GM10248 (cell line): ENCODE data around the gene SESTD1.

Source experiments
- CTCF ChIA-PET: fragments of 300-600 bp; sonication (Branson Sonifier 250); formaldehyde crosslinking; extraction: SDS; loops from one replicate; lab custom pipeline; 2021; ENCODE audit warnings: antibody characterized with exemption; lab: Yijun Ruan, JAX
- POLR2A ChIA-PET: fragments of 350-650 bp; sonication (Branson Sonifier 250); formaldehyde crosslinking; extraction: SDS; loops from one replicate; lab custom pipeline; 2020; ENCODE audit warnings: antibody characterized with exemption; lab: Yijun Ruan, JAX
- DNase-seq: peaks from one replicate; pipeline ENCODE4 v3.0.0; 2012; ENCODE audit errors: extremely low spot score
- CTCF ChIP-seq: IDR thresholded peaks from 2 replicates; pipeline ENCODE4 v1.5.1; 2012; ENCODE audit warnings: mild to moderate bottlenecking, low read depth; ENCODE audit errors: extremely low read depth, missing control alignments, control extremely low read depth

Gene SESTD1

DNA sequence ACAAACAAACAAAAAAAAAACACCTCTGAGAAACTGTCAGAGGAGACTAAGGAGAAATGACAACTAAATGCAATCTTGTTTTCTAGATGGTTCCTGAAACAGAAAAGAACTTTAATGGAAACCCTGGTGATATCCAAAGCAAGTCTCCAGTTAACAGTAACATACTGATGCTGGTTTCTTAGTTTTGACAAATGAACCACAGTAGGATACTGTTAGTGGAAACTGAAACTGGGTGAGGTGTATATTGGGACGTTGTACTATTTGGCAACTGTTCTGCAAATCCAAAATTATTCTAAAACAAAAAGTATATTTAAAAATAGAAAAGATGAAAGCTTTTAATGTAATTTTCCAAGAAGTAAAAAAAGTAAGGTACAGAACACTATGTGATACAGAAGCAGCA lies 11.4 kb downstream of the SESTD1 start:
- no peak for DNase-seq
- CTCF ChIA-PET: interaction anchor here (1.3 to 2.4 kb wide), 4 partner anchors 10 to 35 kb away, joined by 3 to 11 read pairs (median 4); no protein-coding TSS in a partner anchor
- POLR2A ChIA-PET: no interaction called here
- no peak for TF ChIP-seq CTCF

GRCh38 chr2:179252423-179252822 lies 12.2 kb downstream of the SESTD1 start:
- CTCF ChIA-PET: interaction anchor here (1.1 to 1.3 kb wide), 2 partner anchors 13 to 15 kb away, joined by 3 to 4 read pairs; no protein-coding TSS in a partner anchor
- no peak for DNase-seq
- POLR2A ChIA-PET: no interaction called here
- no peak for TF ChIP-seq CTCF

GRCh38 chr2:179251870-179252269 lies 12.8 kb downstream of the SESTD1 start:
- no peak for DNase-seq
- TF ChIP-seq CTCF: no peak
- ChIA-PET POLR2A (no interaction called here), CTCF (interaction anchor here (1.1 to 1.3 kb wide), 2 partner anchors 14 to 15 kb away, joined by 3 to 4 read pairs; no protein-coding TSS in a partner anchor)

GRCh38 chr2:179250848-179251504 lies 13.7 kb downstream of the SESTD1 start:
- no peak for TF ChIP-seq CTCF
- DNase-seq: no peak
- ChIA-PET CTCF (interaction anchor here (1.0 kb wide), 1 partner anchor 32 kb away, joined by 3 read pairs; no protein-coding TSS in a partner anchor), POLR2A (no interaction called here)

GRCh38 chr2:179250095-179250494 lies 14.5 kb downstream of the SESTD1 start:
- CTCF ChIA-PET: interaction anchor here (0.9 to 1.0 kb wide), 2 partner anchors 11 to 31 kb away, joined by 3 to 4 read pairs; no protein-coding TSS in a partner anchor
- no peak for TF ChIP-seq CTCF

DNA sequence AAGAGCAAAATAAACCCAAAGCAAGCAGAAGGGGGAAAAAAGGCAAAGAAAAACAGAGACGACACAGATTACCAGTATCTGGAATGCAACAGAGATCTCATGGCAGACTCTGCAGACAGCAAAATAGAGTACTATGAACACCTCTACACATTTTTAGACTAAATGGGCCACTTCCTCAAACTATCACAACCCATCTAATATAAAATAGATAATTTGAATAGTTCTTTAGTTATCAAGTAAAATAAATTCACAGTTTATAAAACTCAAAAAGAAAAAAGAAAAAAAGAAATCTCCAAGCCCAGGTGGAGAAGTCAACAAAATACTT lies 16.6 kb downstream of the SESTD1 start:
- ChIA-PET POLR2A (no interaction called here), CTCF (interaction anchor here (1.6 to 1.7 kb wide), 2 partner anchors 9 to 228 kb away, joined by 3 to 5 read pairs; no protein-coding TSS in a partner anchor)
- no peak for TF ChIP-seq CTCF
- no peak for DNase-seq

More at GRCh38 chr2:179250095-179250494, 14.5 kb downstream of the SESTD1 start:
- DNase-seq: no peak
- POLR2A ChIA-PET: interaction anchor here (0.7 kb wide), 1 partner anchor 442 kb away, joined by 3 read pairs; no protein-coding TSS in a partner anchor
